ENCODE results near the gene AP2A2.

DNA sequence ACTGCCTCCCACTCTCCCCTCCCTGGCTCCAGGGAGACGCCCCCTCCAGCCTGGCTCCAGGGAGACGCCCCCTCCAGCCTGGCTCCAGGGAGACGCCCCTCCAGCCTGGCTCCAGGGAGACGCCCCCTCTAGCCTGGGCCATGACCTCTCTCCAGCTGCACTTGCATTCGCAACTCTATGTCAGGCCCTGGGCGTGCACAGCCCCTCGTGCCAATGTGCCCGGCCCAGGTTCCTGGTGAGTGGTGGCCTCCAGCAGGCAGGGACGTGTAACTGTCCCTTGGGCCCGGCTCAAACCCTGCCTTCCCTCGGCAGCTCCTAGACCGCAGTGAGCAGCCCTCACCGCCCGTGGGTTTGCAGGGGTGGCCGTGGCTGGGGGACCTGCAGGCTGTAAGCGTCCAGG lies 104.0 kb downstream of the AP2A2 start:
- TF ChIP-seq, protein P1, sequence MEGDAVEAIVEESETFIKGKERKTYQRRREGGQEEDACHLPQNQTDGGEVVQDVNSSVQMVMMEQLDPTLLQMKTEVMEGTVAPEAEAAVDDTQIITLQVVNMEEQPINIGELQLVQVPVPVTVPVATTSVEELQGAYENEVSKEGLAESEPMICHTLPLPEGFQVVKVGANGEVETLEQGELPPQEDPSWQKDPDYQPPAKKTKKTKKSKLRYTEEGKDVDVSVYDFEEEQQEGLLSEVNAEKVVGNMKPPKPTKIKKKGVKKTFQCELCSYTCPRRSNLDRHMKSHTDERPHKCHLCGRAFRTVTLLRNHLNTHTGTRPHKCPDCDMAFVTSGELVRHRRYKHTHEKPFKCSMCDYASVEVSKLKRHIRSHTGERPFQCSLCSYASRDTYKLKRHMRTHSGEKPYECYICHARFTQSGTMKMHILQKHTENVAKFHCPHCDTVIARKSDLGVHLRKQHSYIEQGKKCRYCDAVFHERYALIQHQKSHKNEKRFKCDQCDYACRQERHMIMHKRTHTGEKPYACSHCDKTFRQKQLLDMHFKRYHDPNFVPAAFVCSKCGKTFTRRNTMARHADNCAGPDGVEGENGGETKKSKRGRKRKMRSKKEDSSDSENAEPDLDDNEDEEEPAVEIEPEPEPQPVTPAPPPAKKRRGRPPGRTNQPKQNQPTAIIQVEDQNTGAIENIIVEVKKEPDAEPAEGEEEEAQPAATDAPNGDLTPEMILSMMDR (IDR thresholded peaks at IDR 0.05), result no peak
- TF ChIP-seq POLR2AphosphoS5 (IDR thresholded peaks at IDR 0.05), result no peak

Measured in stomach (tissue), 4 donors.